Hematopoietic multipotent progenitor cell treated with erythropoietin and hydrocortisone succinate and interleukin-3 and kit ligand, for 17 days (in vitro differentiated cells): Measurements from ENCODE around the gene SETD2.
"Not testable (repeated sequence)": the region's sequence is repeated elsewhere in the genome, so short reads cannot be mapped to it uniquely, and the experiment has no call there.

ENCODE experiments used
- DNase-seq: peaks from one replicate; pipeline ENCODE4 v3.0.0-alpha.2; 2015; ENCODE audit warnings: low spot score

SETD2 gene

GRCh38 chr3:47034868-47035489 is 128.9 kb downstream of the SETD2 start:
- no peak for DNase-seq

GRCh38 chr3:47031041-47031440 is 132.9 kb downstream of the SETD2 start:
- DNase-seq = not testable (repeated sequence)

GRCh38 chr3:47028667-47029066 is 135.2 kb downstream of the SETD2 start:
- no peak for DNase-seq

GRCh38 chr3:47028146-47028545 is 135.8 kb downstream of the SETD2 start:
- no peak for DNase-seq

GRCh38 chr3:47026432-47026831 is 137.5 kb downstream of the SETD2 start:
- not testable (repeated sequence) for DNase-seq

GRCh38 chr3:47024932-47025331 is 139.0 kb downstream of the SETD2 start:
- no peak for DNase-seq

- no peak for DNase-seq
These were observed 141.3 kb downstream of the SETD2 start for GRCh38 chr3:47022641-47023071.

GRCh38 chr3:47020311-47020710 is 143.6 kb downstream of the SETD2 start:
- DNase-seq = no peak

- no peak for DNase-seq
These were observed 144.7 kb downstream of the SETD2 start for GRCh38 chr3:47019201-47019600.

GRCh38 chr3:47018269-47018611 is 145.7 kb downstream of the SETD2 start:
- no peak for DNase-seq

- no peak for DNase-seq
These were observed 146.2 kb downstream of the SETD2 start for GRCh38 chr3:47017504-47018268.

GRCh38 chr3:47016934-47017435 is 146.9 kb downstream of the SETD2 start:
- no peak for DNase-seq

GRCh38 chr3:47016086-47016933 is 147.6 kb downstream of the SETD2 start:
- DNase-seq = no peak

- no peak for DNase-seq
These were observed 148.8 kb downstream of the SETD2 start for GRCh38 chr3:47015151-47015550.

GRCh38 chr3:47014036-47014435 is 149.9 kb downstream of the SETD2 start:
- no peak for DNase-seq

GRCh38 chr3:47013231-47013630 is 150.7 kb downstream of the SETD2 start:
- DNase-seq = no peak

GRCh38 chr3:47012342-47013230 is 151.3 kb downstream of the SETD2 start:
- DNase-seq = no peak

GRCh38 chr3:47011371-47011770 is 152.5 kb downstream of the SETD2 start:
- DNase-seq = no peak

- no peak for DNase-seq
These were observed 153.0 kb downstream of the SETD2 start for GRCh38 chr3:47010910-47011309.

- DNase-seq = no peak
These were observed 153.7 kb downstream of the SETD2 start for GRCh38 chr3:47010111-47010712.
